Stimulated activated naive CD8-positive, alpha-beta T cell treated with anti-CD3 and anti-CD28 coated beads, Interleukin-15, Interleukin-2, amounts not matched to agents 100 U/mL and 50 U/mL, for 24 hours (primary cell): Measurements from ENCODE around the gene ACTL6A.
A peak's percentile ranks its signal among the peaks of the same experiment; 100 is the strongest.
"Not testable (repeated sequence)": the region's sequence is repeated elsewhere in the genome, so short reads cannot be mapped to it uniquely, and the experiment has no call there.

Experiments used
- ATAC-seq: fragments of 150-1000 bp; cut with Tn5 transposase; one replicate; pipeline ENCODE4 v1.10.0; 2021
- DNase-seq: peaks from one replicate; pipeline ENCODE4 v3.0.0; 2021

The ACTL6A gene

DNA sequence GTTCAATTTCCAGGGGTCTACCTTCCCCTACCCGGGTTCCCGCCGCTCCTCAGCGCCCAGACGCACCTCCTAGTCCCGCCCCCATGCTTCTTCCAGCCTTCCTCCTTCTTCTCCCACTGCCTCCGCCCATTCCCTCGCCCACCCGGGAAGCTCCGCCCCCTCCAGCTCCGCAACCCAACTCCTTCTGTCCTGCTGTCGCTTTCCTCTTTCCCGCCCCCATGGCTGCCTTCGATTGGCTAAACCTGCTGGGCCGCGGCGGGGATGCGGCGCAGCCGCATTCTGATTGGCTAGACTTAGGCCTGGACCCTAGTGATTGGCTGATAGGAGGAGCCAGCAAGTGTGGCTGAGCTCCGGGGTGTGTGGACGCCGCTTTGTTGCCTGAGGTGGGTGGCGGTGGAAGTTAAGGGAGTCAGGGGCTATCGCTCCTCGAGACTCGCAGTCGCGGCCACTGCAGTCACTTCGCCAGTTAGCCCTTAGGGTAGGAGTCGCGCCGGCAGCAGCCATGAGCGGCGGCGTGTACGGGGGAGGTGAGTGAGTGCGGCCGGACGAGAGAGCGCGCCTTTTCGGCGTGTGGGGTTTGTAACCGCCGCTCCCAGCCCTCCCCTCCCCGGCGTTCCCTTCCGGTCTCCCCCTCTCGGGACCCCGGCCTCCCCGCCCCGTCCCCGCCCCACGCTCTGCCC, at the start of gene ACTL6A:
ACTL6A (plus strand) TSS at position 336 of the 680 bp plus-strand sequence; CDS start at position 503, 167 bp downstream.
- peak; percentile 95 for ATAC-seq
- peak; percentile 99 for DNase-seq

DNA sequence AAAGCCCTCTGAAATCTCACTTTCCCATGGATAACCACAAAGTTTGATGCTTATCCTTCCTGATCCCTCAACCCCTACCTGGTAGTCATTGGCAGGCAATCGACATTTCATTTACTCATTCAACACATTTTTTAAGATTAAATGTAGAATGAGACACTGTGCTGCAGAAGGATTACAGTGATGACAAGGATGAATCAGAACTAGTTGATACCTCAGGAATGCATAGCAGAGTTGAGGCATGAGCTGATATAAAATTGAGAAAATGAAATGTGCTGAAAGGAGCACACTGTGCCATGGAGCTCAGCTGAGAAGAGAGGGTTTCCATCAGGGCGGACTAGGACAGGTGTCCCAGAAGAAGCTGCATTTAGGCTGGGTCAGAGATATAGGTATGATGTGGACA, 48.9 kb upstream of the ACTL6A start:
- ATAC-seq = no peak
- DNase-seq = no peak

GRCh38 chr3:179516461-179517251, 46.1 kb upstream of the ACTL6A start:
- DNase-seq = not testable (repeated sequence)

DNA sequence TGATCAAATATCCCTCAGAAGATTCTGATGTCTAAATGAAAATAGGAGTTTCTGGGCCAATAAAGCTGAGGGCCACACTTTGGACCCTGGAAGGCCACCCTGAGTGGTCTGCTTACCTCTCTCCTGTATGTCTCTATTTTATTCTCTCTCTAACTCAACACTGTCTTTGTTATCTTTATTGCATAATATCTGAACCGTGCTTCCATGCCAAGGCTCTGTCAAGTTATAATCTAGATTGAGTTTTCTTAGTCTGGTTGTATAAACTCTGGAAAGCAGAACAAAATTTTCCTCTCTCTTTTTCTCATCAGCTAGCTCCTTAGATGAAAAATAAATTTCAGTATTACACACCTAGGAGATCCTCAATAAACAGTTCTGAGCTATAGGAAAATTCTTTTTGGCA, 36.2 kb upstream of the ACTL6A start:
- no peak for ATAC-seq
- no peak for DNase-seq

More at GRCh38 chr3:179516461-179517251, 46.1 kb upstream of the ACTL6A start:
- ATAC-seq = not testable (repeated sequence)

GRCh38 chr3:179526989-179527391, 35.7 kb upstream of the ACTL6A start:
- ATAC-seq = no peak
- DNase-seq = no peak

GRCh38 chr3:179528772-179529171, 34.0 kb upstream of the ACTL6A start:
- ATAC-seq = no peak
- DNase-seq = no peak

- ATAC-seq = no peak
- no peak for DNase-seq
Measured at GRCh38 chr3:179531576-179531975, 31.1 kb upstream of the ACTL6A start.

DNA sequence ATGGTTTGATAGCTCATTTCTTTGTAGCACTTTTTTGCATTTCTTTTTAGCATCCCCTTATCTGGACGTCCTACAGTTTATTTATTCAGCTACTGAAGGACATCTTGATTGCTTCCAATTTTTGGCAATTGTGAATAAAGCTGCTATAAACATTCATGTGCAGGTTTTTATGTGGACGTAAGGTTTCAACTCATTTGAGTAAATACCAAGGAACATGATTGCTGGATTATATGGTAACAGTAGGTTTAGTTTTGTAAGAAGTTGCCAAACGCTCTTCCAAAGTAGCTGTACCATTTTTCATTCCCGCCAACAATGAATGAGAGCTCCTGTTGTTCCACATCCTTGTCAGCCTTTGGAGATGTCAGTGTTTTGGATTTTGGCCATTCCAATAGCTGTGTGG, 29.5 kb upstream of the ACTL6A start:
- no peak for DNase-seq
- ATAC-seq = no peak

GRCh38 chr3:179536256-179536655, 26.5 kb upstream of the ACTL6A start:
- no peak for DNase-seq
- no peak for ATAC-seq

DNA sequence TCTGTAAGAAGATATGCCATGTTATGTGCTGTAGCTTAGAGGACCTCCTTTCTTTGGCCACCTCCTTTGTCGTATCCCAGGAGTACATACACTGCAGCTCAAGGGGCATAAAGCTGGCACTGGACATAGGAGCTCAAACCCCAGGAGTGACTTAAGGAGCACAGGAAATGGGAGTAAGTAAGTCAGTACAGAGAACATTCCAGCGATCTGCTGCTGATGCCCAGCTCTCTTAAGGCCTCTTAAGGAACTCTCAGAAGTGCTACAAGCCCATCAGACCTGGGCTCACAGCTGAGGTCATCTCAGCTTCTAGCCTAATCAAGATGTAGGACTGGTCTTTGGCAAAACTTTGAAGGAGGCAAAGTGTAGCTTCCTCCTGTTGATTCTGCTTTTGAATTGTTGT, 21.6 kb upstream of the ACTL6A start:
- ATAC-seq = no peak
- no peak for DNase-seq

GRCh38 chr3:179541596-179541995, 21.1 kb upstream of the ACTL6A start:
- ATAC-seq (no peak), DNase-seq (no peak)

- no peak for DNase-seq
- ATAC-seq = no peak
Measured at GRCh38 chr3:179542375-179542774, 20.4 kb upstream of the ACTL6A start.

DNA sequence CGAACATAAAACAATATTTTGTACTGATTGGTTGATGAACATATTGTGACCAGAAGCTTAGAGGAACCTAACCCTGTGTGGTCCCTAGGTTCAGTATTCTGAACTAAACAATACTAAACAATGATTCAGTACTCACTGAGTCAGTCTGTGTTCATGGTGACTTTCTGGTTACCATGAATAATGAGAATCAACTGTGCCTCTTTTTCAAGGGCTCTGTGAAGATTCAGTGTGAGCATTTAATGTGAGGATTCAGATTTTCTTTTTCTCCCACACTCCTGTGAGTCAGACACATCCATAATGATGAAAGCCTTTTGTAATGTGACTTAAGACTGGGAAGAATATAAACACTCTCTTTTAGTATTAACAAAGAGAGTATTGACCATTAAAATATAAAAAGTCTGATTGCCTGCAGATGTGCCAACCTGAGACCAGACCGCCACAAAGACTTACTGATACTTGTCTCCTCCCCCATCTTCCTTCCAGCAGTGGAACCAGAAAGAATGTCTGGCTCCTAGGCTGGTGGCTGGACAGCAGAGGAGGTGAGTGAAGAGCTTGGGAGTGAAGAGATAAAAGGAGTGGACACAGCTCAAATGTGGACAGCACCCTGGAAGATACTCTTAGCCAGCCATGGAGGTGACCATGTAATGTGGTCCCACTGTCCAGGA, 17.6 kb upstream of the ACTL6A start:
- DNase-seq (no peak), ATAC-seq (peak; percentile 32)

DNA sequence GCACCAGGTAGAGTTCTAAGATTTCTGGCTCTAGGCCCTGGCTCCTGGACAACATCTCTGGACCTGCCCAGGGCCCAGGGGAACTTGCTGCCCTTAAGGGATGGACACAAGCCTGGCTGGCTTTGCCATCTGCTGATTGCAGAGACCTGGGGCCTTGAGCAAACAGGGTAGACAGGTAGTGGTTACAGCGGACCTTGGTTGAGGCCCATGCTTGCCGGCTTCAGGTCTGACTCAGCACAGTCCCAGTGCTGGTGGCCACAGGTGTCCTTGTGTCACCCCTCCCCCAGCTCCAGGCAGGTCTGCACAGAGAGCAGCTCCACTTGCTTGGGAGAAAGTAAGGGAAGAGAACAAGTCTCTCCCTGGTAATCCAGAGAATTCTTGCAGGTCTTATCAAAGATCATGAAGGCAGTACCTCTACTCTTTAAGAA, 15.9 kb upstream of the ACTL6A start:
- DNase-seq (no peak), ATAC-seq (no peak)

DNA sequence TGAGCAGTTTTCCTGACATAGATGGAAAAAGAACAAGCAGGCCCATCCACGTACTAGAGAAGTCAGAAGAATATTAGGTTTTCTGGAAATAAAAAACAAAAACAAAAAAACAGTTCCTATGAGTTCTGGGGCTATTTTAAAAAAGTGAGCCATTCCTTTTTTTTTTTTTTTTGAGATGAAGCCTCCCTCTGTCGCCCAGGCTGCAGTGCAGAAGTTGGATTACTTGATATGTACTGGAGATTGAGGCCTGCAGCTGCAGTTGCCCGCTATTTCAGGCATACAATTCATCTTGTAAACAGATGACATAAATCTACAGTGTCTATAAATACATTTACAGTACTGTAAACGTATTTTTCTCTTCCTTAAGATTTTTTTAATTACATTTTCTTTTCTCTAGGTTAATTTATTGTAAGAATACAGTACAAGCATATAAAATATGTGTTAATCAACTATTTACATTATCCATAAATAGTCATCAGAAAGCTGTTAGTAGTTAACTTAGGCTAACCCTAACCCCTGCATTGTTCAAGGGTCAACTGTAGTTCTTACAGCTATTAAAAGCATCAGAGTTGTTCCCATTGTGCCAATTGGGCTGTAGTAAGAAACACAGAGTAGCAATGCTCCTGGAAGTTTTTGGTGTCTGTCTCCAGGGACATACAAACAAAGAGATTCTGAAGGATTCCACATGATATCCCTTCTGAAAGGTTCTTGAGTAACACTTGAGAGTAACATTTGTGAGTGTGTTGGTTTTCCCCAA, 11.2 kb upstream of the ACTL6A start:
- DNase-seq (no peak), ATAC-seq (no peak)

- peak; percentile 57 for DNase-seq
- ATAC-seq = no peak
Measured at GRCh38 chr3:179558742-179559364, 3.9 kb upstream of the ACTL6A start.

GRCh38 chr3:179560791-179561190, 1.9 kb upstream of the ACTL6A start:
- DNase-seq = no peak

DNA sequence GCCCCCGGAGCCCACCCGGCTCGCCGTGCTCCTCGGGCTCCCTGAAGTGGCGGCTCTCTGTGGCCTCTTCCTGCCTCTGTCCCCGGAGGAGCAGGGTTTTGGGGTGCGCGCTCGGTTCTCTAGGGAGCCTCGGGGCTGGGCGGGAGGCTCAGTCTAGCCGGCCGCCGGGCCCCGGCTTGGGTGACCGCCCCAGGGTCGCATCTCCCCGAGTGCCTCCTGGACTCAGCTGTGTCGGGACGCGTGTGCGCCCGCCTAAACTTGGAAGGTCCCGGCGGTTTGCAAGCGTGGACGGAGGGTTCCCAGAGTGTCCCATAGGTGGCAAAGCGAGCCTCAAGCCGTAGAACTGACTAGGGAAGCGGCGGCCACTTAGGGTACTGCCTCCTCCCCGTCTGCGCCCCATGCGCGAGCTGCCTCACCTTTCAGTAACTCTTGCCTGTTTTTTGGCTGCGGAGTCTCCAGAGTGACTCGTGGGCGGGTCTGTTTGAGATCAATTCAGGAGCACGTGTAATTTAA, 601 bp downstream of the ACTL6A start:
- DNase-seq (peak; percentile 74), ATAC-seq (peak; percentile 50)

More at GRCh38 chr3:179560791-179561190, 1.9 kb upstream of the ACTL6A start:
- ATAC-seq = no peak

DNA sequence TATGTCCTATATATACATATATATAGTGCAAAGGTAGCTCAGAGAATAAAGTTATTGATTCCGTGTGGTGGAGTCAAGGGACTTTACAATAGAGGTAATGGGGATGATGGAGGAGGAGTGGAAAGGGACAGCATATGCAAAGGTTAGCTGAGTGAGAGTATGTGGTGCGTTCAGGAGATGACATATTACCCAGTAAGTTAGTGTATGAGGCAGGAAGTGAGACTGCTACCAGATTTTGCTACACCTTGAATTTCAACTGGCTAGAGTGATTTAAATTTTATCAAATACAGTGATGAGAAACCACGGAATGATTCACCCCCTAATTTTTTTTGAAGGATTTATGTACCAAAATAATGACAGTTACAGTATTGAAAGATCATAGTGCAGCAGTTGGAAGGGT, 2.8 kb downstream of the ACTL6A start:
- DNase-seq = no peak

GRCh38 chr3:179580992-179581391, 18.3 kb downstream of the ACTL6A start:
- ATAC-seq (no peak), DNase-seq (no peak)

More for the DNA sequence above, 2.8 kb downstream of the ACTL6A start:
- ATAC-seq = no peak

- peak; percentile 68 for ATAC-seq
- DNase-seq = no peak
Measured at GRCh38 chr3:179589143-179589542, 26.4 kb downstream of the ACTL6A start.
